ENCODE measurements around the gene SNTG2.

DNA sequence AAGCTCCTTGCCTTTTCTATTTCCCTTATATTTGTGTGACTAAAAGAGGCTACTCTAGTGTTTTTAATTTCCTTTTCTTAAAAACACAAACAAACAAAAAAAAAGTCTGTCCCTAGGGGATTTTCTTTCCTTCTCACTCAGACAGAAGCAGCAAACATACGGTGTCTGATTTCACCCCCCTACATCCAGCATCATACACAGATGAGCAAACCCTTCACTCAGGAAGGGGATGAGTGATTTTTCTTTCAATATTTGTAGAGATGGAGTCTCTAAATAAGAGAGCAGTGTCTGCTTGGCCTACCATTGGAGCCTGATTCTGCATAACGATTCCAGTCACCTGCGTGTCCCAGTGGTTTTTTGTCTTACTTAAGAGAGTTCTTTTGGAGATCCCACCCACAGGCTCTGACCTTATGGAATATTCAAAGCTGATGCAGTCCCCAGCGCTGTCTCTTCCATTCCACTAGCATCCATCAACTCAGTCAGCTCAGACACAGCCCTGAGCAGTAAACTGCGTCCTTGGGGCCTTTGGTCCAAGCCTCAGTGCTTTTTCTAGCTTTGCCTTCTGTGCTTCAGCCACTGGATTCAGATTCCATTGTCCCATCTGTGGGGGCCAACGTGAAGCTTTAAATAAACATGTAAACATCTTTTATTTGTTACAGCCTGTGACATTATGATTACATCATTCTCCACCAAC is 410.1 kb downstream of the SNTG2 start:
- TF ChIP-seq, protein P1, sequence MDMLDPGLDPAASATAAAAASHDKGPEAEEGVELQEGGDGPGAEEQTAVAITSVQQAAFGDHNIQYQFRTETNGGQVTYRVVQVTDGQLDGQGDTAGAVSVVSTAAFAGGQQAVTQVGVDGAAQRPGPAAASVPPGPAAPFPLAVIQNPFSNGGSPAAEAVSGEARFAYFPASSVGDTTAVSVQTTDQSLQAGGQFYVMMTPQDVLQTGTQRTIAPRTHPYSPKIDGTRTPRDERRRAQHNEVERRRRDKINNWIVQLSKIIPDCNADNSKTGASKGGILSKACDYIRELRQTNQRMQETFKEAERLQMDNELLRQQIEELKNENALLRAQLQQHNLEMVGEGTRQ (CRISPR knock-in tag; IDR thresholded peaks at IDR 0.05) = no peak
- TF ChIP-seq, protein P2, sequence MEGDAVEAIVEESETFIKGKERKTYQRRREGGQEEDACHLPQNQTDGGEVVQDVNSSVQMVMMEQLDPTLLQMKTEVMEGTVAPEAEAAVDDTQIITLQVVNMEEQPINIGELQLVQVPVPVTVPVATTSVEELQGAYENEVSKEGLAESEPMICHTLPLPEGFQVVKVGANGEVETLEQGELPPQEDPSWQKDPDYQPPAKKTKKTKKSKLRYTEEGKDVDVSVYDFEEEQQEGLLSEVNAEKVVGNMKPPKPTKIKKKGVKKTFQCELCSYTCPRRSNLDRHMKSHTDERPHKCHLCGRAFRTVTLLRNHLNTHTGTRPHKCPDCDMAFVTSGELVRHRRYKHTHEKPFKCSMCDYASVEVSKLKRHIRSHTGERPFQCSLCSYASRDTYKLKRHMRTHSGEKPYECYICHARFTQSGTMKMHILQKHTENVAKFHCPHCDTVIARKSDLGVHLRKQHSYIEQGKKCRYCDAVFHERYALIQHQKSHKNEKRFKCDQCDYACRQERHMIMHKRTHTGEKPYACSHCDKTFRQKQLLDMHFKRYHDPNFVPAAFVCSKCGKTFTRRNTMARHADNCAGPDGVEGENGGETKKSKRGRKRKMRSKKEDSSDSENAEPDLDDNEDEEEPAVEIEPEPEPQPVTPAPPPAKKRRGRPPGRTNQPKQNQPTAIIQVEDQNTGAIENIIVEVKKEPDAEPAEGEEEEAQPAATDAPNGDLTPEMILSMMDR (IDR thresholded peaks at IDR 0.05) = no peak
- TF ChIP-seq JUN (CRISPR knock-in tag; IDR thresholded peaks at IDR 0.05) (no peak), NR1H2 (CRISPR knock-in tag; IDR thresholded peaks at IDR 0.05) (no peak), SMAD4 (CRISPR knock-in tag; IDR thresholded peaks at IDR 0.05) (no peak), NFE2L1 (CRISPR knock-in tag; IDR thresholded peaks at IDR 0.05) (no peak)
- TF ChIP-seq, protein P3, sequence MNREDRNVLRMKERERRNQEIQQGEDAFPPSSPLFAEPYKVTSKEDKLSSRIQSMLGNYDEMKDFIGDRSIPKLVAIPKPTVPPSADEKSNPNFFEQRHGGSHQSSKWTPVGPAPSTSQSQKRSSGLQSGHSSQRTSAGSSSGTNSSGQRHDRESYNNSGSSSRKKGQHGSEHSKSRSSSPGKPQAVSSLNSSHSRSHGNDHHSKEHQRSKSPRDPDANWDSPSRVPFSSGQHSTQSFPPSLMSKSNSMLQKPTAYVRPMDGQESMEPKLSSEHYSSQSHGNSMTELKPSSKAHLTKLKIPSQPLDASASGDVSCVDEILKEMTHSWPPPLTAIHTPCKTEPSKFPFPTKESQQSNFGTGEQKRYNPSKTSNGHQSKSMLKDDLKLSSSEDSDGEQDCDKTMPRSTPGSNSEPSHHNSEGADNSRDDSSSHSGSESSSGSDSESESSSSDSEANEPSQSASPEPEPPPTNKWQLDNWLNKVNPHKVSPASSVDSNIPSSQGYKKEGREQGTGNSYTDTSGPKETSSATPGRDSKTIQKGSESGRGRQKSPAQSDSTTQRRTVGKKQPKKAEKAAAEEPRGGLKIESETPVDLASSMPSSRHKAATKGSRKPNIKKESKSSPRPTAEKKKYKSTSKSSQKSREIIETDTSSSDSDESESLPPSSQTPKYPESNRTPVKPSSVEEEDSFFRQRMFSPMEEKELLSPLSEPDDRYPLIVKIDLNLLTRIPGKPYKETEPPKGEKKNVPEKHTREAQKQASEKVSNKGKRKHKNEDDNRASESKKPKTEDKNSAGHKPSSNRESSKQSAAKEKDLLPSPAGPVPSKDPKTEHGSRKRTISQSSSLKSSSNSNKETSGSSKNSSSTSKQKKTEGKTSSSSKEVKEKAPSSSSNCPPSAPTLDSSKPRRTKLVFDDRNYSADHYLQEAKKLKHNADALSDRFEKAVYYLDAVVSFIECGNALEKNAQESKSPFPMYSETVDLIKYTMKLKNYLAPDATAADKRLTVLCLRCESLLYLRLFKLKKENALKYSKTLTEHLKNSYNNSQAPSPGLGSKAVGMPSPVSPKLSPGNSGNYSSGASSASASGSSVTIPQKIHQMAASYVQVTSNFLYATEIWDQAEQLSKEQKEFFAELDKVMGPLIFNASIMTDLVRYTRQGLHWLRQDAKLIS (CRISPR knock-in tag; IDR thresholded peaks at IDR 0.05; ENCODE audit: borderline replicate concordance) = no peak
- TF ChIP-seq, protein P4, sequence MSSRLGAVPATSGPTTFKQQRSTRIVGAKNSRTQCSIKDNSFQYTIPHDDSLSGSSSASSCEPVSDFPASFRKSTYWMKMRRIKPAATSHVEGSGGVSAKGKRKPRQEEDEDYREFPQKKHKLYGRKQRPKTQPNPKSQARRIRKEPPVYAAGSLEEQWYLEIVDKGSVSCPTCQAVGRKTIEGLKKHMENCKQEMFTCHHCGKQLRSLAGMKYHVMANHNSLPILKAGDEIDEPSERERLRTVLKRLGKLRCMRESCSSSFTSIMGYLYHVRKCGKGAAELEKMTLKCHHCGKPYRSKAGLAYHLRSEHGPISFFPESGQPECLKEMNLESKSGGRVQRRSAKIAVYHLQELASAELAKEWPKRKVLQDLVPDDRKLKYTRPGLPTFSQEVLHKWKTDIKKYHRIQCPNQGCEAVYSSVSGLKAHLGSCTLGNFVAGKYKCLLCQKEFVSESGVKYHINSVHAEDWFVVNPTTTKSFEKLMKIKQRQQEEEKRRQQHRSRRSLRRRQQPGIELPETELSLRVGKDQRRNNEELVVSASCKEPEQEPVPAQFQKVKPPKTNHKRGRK (CRISPR knock-in tag; IDR thresholded peaks at IDR 0.05; ENCODE audit: borderline replicate concordance) = no peak
- TF ChIP-seq, protein P5, sequence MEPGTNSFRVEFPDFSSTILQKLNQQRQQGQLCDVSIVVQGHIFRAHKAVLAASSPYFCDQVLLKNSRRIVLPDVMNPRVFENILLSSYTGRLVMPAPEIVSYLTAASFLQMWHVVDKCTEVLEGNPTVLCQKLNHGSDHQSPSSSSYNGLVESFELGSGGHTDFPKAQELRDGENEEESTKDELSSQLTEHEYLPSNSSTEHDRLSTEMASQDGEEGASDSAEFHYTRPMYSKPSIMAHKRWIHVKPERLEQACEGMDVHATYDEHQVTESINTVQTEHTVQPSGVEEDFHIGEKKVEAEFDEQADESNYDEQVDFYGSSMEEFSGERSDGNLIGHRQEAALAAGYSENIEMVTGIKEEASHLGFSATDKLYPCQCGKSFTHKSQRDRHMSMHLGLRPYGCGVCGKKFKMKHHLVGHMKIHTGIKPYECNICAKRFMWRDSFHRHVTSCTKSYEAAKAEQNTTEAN (CRISPR knock-in tag; IDR thresholded peaks at IDR 0.05) = no peak
